ENCODE results near the gene KDM2A. TPM values are rescaled to one million over a fixed set of nuclear protein-coding genes. Genes with fewer than 3 reads are reported as not detected.
A peak's percentile ranks its signal among the peaks of the same experiment; 100 is the strongest.

The KDM2A gene
- total RNA-seq, 1 donor from 2014 or later = 70.4 TPM

DNA sequence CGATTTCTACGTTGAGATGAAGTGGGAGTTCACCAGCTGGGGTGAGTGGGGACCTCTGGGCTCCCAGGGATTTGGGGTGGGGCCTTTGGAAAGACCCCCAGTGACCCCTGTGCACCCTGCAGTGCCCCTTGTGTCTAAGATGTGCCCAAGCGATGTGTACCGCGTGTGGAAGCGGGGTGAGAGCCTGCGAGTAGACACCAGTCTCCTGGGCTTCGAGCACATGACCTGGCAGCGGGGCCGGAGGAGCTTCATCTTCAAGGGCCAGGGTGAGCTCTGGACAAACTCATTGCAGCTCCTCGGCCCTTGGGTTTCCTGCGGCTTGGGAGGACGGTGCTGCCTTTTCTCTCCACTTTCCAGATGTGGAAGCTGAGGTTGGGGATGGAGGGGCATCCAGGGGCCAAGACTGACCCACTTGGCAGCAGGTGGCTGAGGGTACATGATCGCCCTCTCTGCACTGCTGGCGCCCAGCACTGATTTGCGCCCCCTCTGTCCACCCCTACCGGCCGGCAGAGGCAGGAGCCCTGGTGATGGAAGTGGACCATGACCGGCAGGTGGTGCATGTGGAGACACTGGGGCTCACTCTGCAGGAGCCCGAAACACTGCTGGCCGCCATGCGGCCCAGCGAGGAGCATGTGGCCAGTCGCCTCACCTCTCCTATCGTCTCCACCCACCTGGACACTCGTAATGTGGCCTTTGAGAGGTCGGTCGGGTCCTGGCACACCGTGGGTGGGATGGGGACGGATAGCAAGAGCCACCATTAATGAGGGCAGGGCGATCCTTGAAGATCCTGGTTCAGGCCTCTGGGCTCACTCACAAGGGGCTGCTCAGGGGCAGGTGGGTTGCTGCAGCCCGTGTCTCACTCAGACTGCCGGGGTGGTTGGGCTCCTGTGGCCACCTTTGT is 172.7 kb downstream of the KDM2A start:
- Histone ChIP-seq H3K9ac (ENCODE audit: low read length) (no peak overlapping the region), H4K20me1 (ENCODE audit: insufficient read depth, low read length) (peaks cover 41% of the 10 kb centered on the region), H3K36me3 (ENCODE audit: insufficient read depth, low read length) (peaks cover 24% of the 10 kb centered on the region), H2AFZ (ENCODE audit: low read depth, low read length) (no peak overlapping the region), H3K4me3 (ENCODE audit: insufficient read depth, low read depth, low read length) (no peak overlapping the region), H3K9me3 (ENCODE audit: insufficient read depth, low read depth, low read length) (peaks cover 3% of the 10 kb centered on the region), H3K4me2 (ENCODE audit: low read length) (peak overlapping the region; percentile 45), H3K27me3 (ENCODE audit: insufficient read depth, low read length) (no peaks in the 10 kb centered on the region), H3K27ac (ENCODE audit: low read depth, low read length) (no peak overlapping the region), H3K4me1 (ENCODE audit: insufficient read depth, low read length) (peaks cover 37% of the 10 kb centered on the region), H3K79me2 (ENCODE audit: insufficient read depth, low read length) (peaks cover 58% of the 10 kb centered on the region)
- H3K4me1 Mint-ChIP-seq (ENCODE audit: low read depth, unreplicated experiment) = peaks cover 17% of the 10 kb centered on the region
- TF ChIP-seq EZH2 (IDR thresholded peaks at IDR 0.05; ENCODE audit: insufficient read depth, low read length) = no peak
- TF ChIP-seq, protein P1, sequence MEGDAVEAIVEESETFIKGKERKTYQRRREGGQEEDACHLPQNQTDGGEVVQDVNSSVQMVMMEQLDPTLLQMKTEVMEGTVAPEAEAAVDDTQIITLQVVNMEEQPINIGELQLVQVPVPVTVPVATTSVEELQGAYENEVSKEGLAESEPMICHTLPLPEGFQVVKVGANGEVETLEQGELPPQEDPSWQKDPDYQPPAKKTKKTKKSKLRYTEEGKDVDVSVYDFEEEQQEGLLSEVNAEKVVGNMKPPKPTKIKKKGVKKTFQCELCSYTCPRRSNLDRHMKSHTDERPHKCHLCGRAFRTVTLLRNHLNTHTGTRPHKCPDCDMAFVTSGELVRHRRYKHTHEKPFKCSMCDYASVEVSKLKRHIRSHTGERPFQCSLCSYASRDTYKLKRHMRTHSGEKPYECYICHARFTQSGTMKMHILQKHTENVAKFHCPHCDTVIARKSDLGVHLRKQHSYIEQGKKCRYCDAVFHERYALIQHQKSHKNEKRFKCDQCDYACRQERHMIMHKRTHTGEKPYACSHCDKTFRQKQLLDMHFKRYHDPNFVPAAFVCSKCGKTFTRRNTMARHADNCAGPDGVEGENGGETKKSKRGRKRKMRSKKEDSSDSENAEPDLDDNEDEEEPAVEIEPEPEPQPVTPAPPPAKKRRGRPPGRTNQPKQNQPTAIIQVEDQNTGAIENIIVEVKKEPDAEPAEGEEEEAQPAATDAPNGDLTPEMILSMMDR (IDR thresholded peaks at IDR 0.05; ENCODE audit: insufficient read depth, low read depth, low read length) = no peak
- peaks cover 9% of the 10 kb centered on the region for H3K9me3 Mint-ChIP-seq (ENCODE audit: unreplicated experiment)
- no peak overlapping the region for H3K4me3 Mint-ChIP-seq (ENCODE audit: unreplicated experiment)
- DNase-seq (ENCODE audit: low read depth) (no peak), FAIRE-seq (no peak)
- H3K27me3 Mint-ChIP-seq (ENCODE audit: low read depth, unreplicated experiment) = no peaks in the 10 kb centered on the region
- H3K36me3 Mint-ChIP-seq (ENCODE audit: low read depth, unreplicated experiment) = peaks cover 37% of the 10 kb centered on the region
- H3K27ac Mint-ChIP-seq (ENCODE audit: unreplicated experiment) = no peak overlapping the region

DNA sequence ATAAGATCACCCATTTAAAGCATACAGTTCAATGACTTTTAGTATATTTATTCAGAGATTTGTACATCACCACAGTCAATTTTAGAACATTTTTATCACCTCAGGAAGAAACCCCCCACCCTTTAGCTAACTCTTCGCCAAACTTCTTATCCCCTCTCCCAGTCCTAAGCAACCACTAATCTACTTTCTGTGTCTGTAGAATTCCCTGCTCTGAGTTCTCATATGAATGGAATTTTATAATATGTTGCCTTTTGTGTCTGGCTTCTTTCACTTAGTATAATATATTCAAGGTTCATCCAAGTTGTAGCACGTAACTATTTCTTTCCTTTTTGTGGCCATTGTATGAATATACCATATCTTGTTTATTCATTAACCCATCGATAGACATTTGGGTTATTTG is 173.6 kb downstream of the KDM2A start:
- DNase-seq (ENCODE audit: low read depth) = no peak
- peaks cover 3% of the 10 kb centered on the region for H3K9me3 ChIP-seq (ENCODE audit: insufficient read depth, low read depth, low read length)
- peak overlapping the region; percentile 45 for H3K4me2 ChIP-seq (ENCODE audit: low read length)
- H4K20me1 ChIP-seq (ENCODE audit: insufficient read depth, low read length) = peaks cover 41% of the 10 kb centered on the region
- H2AFZ ChIP-seq (ENCODE audit: low read depth, low read length) = no peak overlapping the region
- H3K4me3 ChIP-seq (ENCODE audit: insufficient read depth, low read depth, low read length) = no peak overlapping the region
- Mint-ChIP-seq H3K27me3 (ENCODE audit: low read depth, unreplicated experiment) (no peaks in the 10 kb centered on the region), H3K4me3 (ENCODE audit: unreplicated experiment) (peak overlapping the region; percentile 51), H3K4me1 (ENCODE audit: low read depth, unreplicated experiment) (peaks cover 10% of the 10 kb centered on the region), H3K27ac (ENCODE audit: unreplicated experiment) (no peak overlapping the region), H3K9me3 (ENCODE audit: unreplicated experiment) (peaks cover 9% of the 10 kb centered on the region), H3K36me3 (ENCODE audit: low read depth, unreplicated experiment) (peaks cover 38% of the 10 kb centered on the region)
- peaks cover 34% of the 10 kb centered on the region for H3K4me1 ChIP-seq (ENCODE audit: insufficient read depth, low read length)
- TF ChIP-seq EZH2 (IDR thresholded peaks at IDR 0.05; ENCODE audit: insufficient read depth, low read length) = no peak
- TF ChIP-seq, protein P1 (IDR thresholded peaks at IDR 0.05; ENCODE audit: insufficient read depth, low read depth, low read length) = no peak
- FAIRE-seq = no peak
- H3K27me3 ChIP-seq (ENCODE audit: insufficient read depth, low read length) = no peaks in the 10 kb centered on the region
- no peak overlapping the region for H3K9ac ChIP-seq (ENCODE audit: low read length)
- peaks cover 24% of the 10 kb centered on the region for H3K36me3 ChIP-seq (ENCODE audit: insufficient read depth, low read length)
- H3K79me2 ChIP-seq (ENCODE audit: insufficient read depth, low read length) = peaks cover 62% of the 10 kb centered on the region
- H3K27ac ChIP-seq (ENCODE audit: low read depth, low read length) = peak overlapping the region; percentile 25

DNA sequence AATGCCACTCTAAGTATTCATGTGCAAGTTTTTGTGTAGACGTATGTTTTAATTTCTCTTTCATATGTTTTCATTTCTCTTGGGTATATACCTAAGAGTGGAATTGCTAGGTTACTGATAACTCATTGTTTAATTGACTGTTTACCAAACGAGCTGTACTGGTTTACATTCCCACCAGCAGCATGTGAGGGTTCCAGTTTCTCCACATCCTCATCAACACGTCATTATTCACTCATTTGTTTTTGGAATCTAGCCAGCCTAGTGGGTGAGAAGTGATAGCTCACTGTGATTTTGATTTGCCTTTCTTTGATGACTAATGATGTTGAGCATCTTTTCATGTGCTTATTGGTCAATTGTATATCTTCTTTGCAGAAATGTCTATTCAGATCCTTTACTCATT is 174.0 kb downstream of the KDM2A start:
- Mint-ChIP-seq H3K27me3 (ENCODE audit: low read depth, unreplicated experiment) (no peaks in the 10 kb centered on the region), H3K9me3 (ENCODE audit: unreplicated experiment) (peaks cover 9% of the 10 kb centered on the region), H3K36me3 (ENCODE audit: low read depth, unreplicated experiment) (peaks cover 36% of the 10 kb centered on the region), H3K4me3 (ENCODE audit: unreplicated experiment) (no peak overlapping the region), H3K4me1 (ENCODE audit: low read depth, unreplicated experiment) (peaks cover 7% of the 10 kb centered on the region), H3K27ac (ENCODE audit: unreplicated experiment) (no peak overlapping the region)
- peaks cover 45% of the 10 kb centered on the region for H4K20me1 ChIP-seq (ENCODE audit: insufficient read depth, low read length)
- DNase-seq (ENCODE audit: low read depth) (peak; percentile 58), FAIRE-seq (no peak)
- no peak overlapping the region for H3K4me3 ChIP-seq (ENCODE audit: insufficient read depth, low read depth, low read length)
- H3K27ac ChIP-seq (ENCODE audit: low read depth, low read length) = peak overlapping the region; percentile 25
- H3K9me3 ChIP-seq (ENCODE audit: insufficient read depth, low read depth, low read length) = peaks cover 3% of the 10 kb centered on the region
- H3K4me2 ChIP-seq (ENCODE audit: low read length) = peak overlapping the region; percentile 45
- H2AFZ ChIP-seq (ENCODE audit: low read depth, low read length) = no peak overlapping the region
- no peak overlapping the region for H3K9ac ChIP-seq (ENCODE audit: low read length)
- H3K27me3 ChIP-seq (ENCODE audit: insufficient read depth, low read length) = no peaks in the 10 kb centered on the region
- H3K79me2 ChIP-seq (ENCODE audit: insufficient read depth, low read length) = peaks cover 62% of the 10 kb centered on the region
- H3K36me3 ChIP-seq (ENCODE audit: insufficient read depth, low read length) = peaks cover 24% of the 10 kb centered on the region
- TF ChIP-seq, protein P1 (IDR thresholded peaks at IDR 0.05; ENCODE audit: insufficient read depth, low read depth, low read length) = no peak
- TF ChIP-seq EZH2 (IDR thresholded peaks at IDR 0.05; ENCODE audit: insufficient read depth, low read length) = no peak
- H3K4me1 ChIP-seq (ENCODE audit: insufficient read depth, low read length) = peaks cover 30% of the 10 kb centered on the region

All from astrocyte (in vitro differentiated cells and primary cell).